ENCODE measurements around the gene ZNF580.

DNA sequence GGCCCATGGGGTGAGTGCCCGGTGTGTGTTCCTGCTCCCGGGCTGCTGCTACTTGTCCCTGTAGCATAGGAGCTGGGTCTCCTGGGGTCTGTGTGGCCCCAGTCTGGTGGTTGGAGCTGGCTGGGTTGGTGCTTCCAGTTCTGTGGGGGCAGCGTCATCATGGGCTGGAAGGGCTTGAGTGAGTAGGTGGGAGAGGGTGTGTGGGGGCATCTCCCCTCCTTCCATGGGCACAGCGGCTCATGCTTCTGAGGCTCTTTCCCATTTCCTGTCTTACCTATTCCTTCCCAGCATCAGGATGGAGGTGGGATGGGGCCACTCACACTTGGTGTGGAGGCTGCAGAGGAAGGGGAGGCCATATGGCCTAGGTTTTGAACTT, 26.2 kb downstream of the ZNF580 start:
- TF ChIP-seq, protein P1, sequence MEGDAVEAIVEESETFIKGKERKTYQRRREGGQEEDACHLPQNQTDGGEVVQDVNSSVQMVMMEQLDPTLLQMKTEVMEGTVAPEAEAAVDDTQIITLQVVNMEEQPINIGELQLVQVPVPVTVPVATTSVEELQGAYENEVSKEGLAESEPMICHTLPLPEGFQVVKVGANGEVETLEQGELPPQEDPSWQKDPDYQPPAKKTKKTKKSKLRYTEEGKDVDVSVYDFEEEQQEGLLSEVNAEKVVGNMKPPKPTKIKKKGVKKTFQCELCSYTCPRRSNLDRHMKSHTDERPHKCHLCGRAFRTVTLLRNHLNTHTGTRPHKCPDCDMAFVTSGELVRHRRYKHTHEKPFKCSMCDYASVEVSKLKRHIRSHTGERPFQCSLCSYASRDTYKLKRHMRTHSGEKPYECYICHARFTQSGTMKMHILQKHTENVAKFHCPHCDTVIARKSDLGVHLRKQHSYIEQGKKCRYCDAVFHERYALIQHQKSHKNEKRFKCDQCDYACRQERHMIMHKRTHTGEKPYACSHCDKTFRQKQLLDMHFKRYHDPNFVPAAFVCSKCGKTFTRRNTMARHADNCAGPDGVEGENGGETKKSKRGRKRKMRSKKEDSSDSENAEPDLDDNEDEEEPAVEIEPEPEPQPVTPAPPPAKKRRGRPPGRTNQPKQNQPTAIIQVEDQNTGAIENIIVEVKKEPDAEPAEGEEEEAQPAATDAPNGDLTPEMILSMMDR (IDR thresholded peaks at IDR 0.05) = no peak
- TF ChIP-seq POLR2A (IDR thresholded peaks at IDR 0.05) = no peak
